Ovary (tissue), 9 donors: ENCODE data around the gene ADGRV1. TPM values are rescaled to one million over a fixed set of nuclear protein-coding genes. Genes with fewer than 3 reads are reported as not detected.

ENCODE experiments used
- DNase-seq, 5 donors: peaks; one replicate each; pipeline ENCODE4 v3.0.0-alpha.2; 2019 to 2020
- H3K27ac ChIP-seq, 2 donors: fragments of 200-600 bp; one replicate each; pipeline versions ENCODE4 v1.5.1 to v1.8.0; 2019 to 2022
- H3K27me3 ChIP-seq: fragments of 200-600 bp; one replicate; pipeline ENCODE4 v1.8.0; 2022
- H3K36me3 ChIP-seq: fragments of 200-600 bp; sonication (generic); one replicate; pipeline ENCODE4 v1.5.1; 2019
- H3K4me1 ChIP-seq: one replicate; pipeline ENCODE4 v1.8.1; 2013; ENCODE audit warnings: mild to moderate bottlenecking, moderate library complexity; ENCODE audit not compliant: insufficient read depth
- H3K4me3 ChIP-seq: fragments of 200-600 bp; sonication (generic); one replicate; pipeline ENCODE4 v1.5.1; 2017
- H3K9me3 ChIP-seq, 2 donors: fragments of 200-600 bp in 1 of 2; sonication (generic) in 1 of 2; one replicate each; pipeline versions ENCODE4 v1.5.1 to v1.8.1; 2013 to 2019; ENCODE audit warnings: mild to moderate bottlenecking in 1 of 2, moderate library complexity in 1 of 2
- CTCF ChIP-seq, 3 donors: fragments of 450-650 bp in 2 of 3; fragments of 200-600 bp in 1 of 3; IDR thresholded peaks; one replicate each; pipeline versions ENCODE4 v1.5.1 to v1.8.0; 2016 to 2022; ENCODE audit warnings: antibody characterized with exemption in 3 of 3, mild to moderate bottlenecking in 1 of 3
- EP300 ChIP-seq: sonication (generic); formaldehyde crosslinking; IDR thresholded peaks from one replicate; pipeline ENCODE4 v1.6.1; 2017; ENCODE audit warnings: antibody characterized with exemption
- POLR2A ChIP-seq: fragments of 450-650 bp; IDR thresholded peaks from one replicate; pipeline ENCODE4 v1.6.1; 2017; ENCODE audit warnings: antibody characterized with exemption, mild to moderate bottlenecking, moderate library complexity
- WGBS, 3 donors: extraction: QIAGEN DNeasy Blood & Tissue Kit in 1 of 3; methylation state at CpG; one replicate each; pipeline versions ENCODE4 v1.1.5 to v1.1.7; 2013 to 2017; 5-methylcytosine and 5-hydroxymethylcytosine counted together
- intact Hi-C, 4 donors: fragments of 100-400 bp; cut with DNase I; formaldehyde crosslinking; loops; one replicate each; pipeline versions ENCODE4 v1.11.0 to v1.15.1; 2022 to 2023
- polyA plus RNA-seq, 2 donors: library from polyadenylated mRNA; stranded (reverse); fragments of 200-250 nt in 1 of 2; fragments of 350-450 nt in 1 of 2; fragmentation: Illumina TruSeq in 1 of 2; extraction: RNeasy Lipid Tissue Mini Kit (QIAGEN cat#74804) in 1 of 2; gene quantifications; one replicate each; pipeline ENCODE4 v1.2.3, GENCODE V29; 2013 to 2014
- total RNA-seq, 7 donors: library from RNA; depleted of rRNA in 2 of 7; stranded (reverse); fragments of >200 nt in 2 of 7; fragmentation: NEBNext Ultra II Directional in 3 of 7; extraction: Animal tissue kit (Norgen Biotek cat#: 25700) in 3 of 7; gene quantifications; one replicate each; pipeline versions ENCODE4 v1.1.0 to v1.2.4, GENCODE V29; 2016 to 2023
- donor health status: DM: no; HTN: no; CAD: no; lungs with moderate emphysema.
- donor health status: DM: no; HTN: no; CAD: no.
- donor health status: Bipolar disorder and iron deficiency.
- donor health status: DM: yes; HTN: yes; CAD: no.
- donor health status: DM: no; HTN: no; CAD: no.
- donor health status: DM: yes; HTN: yes; CAD: no.

ADGRV1 gene
- total and polyA plus RNA-seq, 9 donors = 0.21 to 2.7 (median 1.1) TPM

GRCh38 chr5:90777959-90778358 is 219.4 kb downstream of the ADGRV1 start:
- intact Hi-C loops = no loop called here
- H3K27ac ChIP-seq = no peak overlapping the region
- 77 to 85% (median 79%) methylated on average over 6 of the region's 6 CpGs for WGBS, 3 donors

GRCh38 chr5:90783460-90784333 is 225.1 kb downstream of the ADGRV1 start:
- Histone ChIP-seq H3K9me3 (no peaks in the 10 kb centered on the region), H3K27ac (no peak overlapping the region), H3K36me3 (no peaks in the 10 kb centered on the region), H3K4me3 (no peak overlapping the region), H3K4me1 (no peaks in the 10 kb centered on the region), H3K27me3 (no peaks in the 10 kb centered on the region)
- 22 to 25% (median 23%) methylated on average over 4 of the region's 4 CpGs for WGBS, 3 donors
- intact Hi-C loops = loop anchor here in 1 of 4 donors (5.0 kb wide), 1 partner anchor 346 kb away; no protein-coding TSS in a partner anchor
- no peak for TF ChIP-seq POLR2A
- no peak for TF ChIP-seq EP300
- peak; percentile 34 to 46 (median 43) for TF ChIP-seq CTCF (IDR thresholded peaks at IDR 0.05)
- DNase-seq = peak; percentile 29 to 65 (median 56)

More at GRCh38 chr5:90777959-90778358, 219.4 kb downstream of the ADGRV1 start:
- H3K4me3 ChIP-seq = no peak overlapping the region
- no peaks in the 10 kb centered on the region for H3K36me3 ChIP-seq
- H3K4me1 ChIP-seq = no peaks in the 10 kb centered on the region
- H3K9me3 ChIP-seq = no peaks in the 10 kb centered on the region
- no peak for DNase-seq
- no peaks in the 10 kb centered on the region for H3K27me3 ChIP-seq
- TF ChIP-seq POLR2A = no peak
- no peak for TF ChIP-seq CTCF (IDR thresholded peaks at IDR 0.05)

GRCh38 chr5:90786756-90787155 is 228.2 kb downstream of the ADGRV1 start:
- 58 to 67% (median 64%) methylated on average over 4 of the region's 4 CpGs for WGBS, 3 donors
- no peaks in the 10 kb centered on the region for H3K36me3 ChIP-seq
- intact Hi-C loops = no loop called here
- H3K4me3 ChIP-seq = no peak overlapping the region
- no peak overlapping the region for H3K27ac ChIP-seq
- H3K9me3 ChIP-seq = no peaks in the 10 kb centered on the region
- DNase-seq = no peak
- TF ChIP-seq CTCF (IDR thresholded peaks at IDR 0.05) (no peak), POLR2A (no peak), EP300 (no peak)
- H3K4me1 ChIP-seq = no peaks in the 10 kb centered on the region
- H3K27me3 ChIP-seq = no peaks in the 10 kb centered on the region

GRCh38 chr5:90792725-90793124 is 234.1 kb downstream of the ADGRV1 start:
- no peaks in the 10 kb centered on the region for H3K36me3 ChIP-seq
- 6 to 22% (median 12%) methylated on average over 3 of the region's 3 CpGs for WGBS, 3 donors
- H3K4me1 ChIP-seq = no peaks in the 10 kb centered on the region
- H3K27ac ChIP-seq = no peak overlapping the region
- H3K4me3 ChIP-seq = no peak overlapping the region
- DNase-seq = no peak
- H3K9me3 ChIP-seq = no peaks in the 10 kb centered on the region
- intact Hi-C loops = no loop called here
- H3K27me3 ChIP-seq = no peaks in the 10 kb centered on the region
- no peak for TF ChIP-seq EP300
- no peak for TF ChIP-seq POLR2A
- no peak for TF ChIP-seq CTCF (IDR thresholded peaks at IDR 0.05)
